HFFc6 (cell line): ENCODE measurements around the gene RMDN2. TPM values are rescaled to one million over a fixed set of nuclear protein-coding genes. Genes with fewer than 3 reads are reported as not detected.

Experiments
- DNase-seq: peaks from one replicate; pipeline ENCODE4 v3.0.0-alpha.2; 2018
- H3K27ac Mint-ChIP-seq: 2 replicates; pipeline ENCODE4 v1.8.0; 2020; ENCODE audit warnings: mild to moderate bottlenecking, mixed read lengths
- H3K27me3 Mint-ChIP-seq: 2 replicates; pipeline ENCODE4 v1.8.0; 2021; ENCODE audit warnings: mild to moderate bottlenecking, moderate library complexity, mixed read lengths; ENCODE audit not compliant: insufficient read depth
- H3K36me3 Mint-ChIP-seq: 2 replicates; pipeline ENCODE4 v1.8.0; 2021; ENCODE audit warnings: low read depth, mixed read lengths
- H3K4me1 Mint-ChIP-seq: 2 replicates; pipeline ENCODE4 v1.8.0; 2020; ENCODE audit warnings: low read depth, mixed read lengths
- H3K4me3 Mint-ChIP-seq: 2 replicates; pipeline ENCODE4 v1.8.0; 2020; ENCODE audit warnings: mild to moderate bottlenecking, moderate library complexity, mixed read lengths
- H3K9me3 Mint-ChIP-seq: 2 replicates; pipeline ENCODE4 v1.8.0; 2020; ENCODE audit warnings: mild to moderate bottlenecking, mixed read lengths
- long read RNA-seq: library from polyadenylated mRNA; unstranded; transcript quantifications from one replicate; pipeline ENCODE4 v2.0.0, GENCODE V29; 2019
- total RNA-seq, 6 experiments: library from RNA; stranded (reverse); fragmentation: NEBNext Ultra II Directional; extraction: Animal tissue kit (Norgen Biotek cat#: 25700); gene quantifications; 2 replicates in 1 of 6; 3 replicates in 5 of 6; pipeline ENCODE4 v1.2.3, GENCODE V29; 2021
- TF ChIP-seq, protein P1 (sequence below): fragments of 200-600 bp; sonication (generic); IDR thresholded peaks from 2 replicates; pipeline ENCODE4 v1.5.0; 2021; ENCODE audit warnings: antibody characterized with exemption, mild to moderate bottlenecking

Gene RMDN2
- total RNA-seq, result 1 to 10 TPM; 2.6 to 6.7 (median 3.4) TPM
- long read RNA-seq, partial matches to known transcripts, result 2 of 7 reads
- long read RNA-seq, other reads (novel, unspliced or antisense), result 1 of 7 reads

DNA sequence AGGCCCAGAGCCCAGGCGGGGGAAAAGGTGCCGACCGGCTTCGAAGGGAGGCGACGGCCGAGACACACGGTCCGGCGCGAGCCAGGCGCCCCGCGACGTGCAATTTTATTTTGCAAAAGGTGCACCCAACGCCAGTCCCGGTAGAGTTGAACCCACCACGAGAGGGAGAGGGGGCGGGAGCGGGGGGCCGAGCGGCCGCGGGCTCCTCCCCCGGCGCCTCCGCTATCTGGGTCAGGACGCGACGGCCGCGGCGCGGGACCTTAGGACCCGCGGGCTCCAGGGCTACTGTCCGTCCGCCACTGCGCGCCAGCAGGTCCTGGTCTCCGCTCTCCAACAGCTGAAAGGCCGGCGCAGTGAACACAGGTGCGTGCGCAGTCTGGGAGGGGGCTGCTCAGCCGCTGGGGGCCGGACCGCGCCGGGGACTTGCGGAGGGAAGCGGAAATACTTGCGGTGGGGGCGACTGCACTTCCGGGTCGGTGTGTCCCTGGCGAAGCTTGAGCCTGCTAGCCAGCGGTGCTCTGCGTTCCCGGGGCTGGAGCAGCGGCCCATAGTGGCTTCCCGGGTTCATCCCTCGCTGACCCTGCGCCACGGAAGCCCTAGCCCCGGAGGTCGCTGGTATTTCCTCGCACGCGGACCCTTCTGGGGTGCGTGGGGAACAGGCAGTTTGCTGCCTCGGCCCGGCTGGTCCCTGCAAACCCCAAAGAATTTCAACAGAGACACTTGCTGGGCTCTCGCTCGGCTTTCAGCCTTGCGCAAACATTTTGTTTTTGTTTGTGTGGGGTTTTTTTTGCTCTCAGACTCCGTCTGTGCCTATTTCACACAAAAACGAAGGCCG, at the start of gene RMDN2:
RMDN2 (plus strand) TSS at position 225 of the 835 bp plus-strand sequence. CDS start 3,991 bp downstream, outside the sequence.
- peak; percentile 91 for DNase-seq
- TF ChIP-seq, protein P1, sequence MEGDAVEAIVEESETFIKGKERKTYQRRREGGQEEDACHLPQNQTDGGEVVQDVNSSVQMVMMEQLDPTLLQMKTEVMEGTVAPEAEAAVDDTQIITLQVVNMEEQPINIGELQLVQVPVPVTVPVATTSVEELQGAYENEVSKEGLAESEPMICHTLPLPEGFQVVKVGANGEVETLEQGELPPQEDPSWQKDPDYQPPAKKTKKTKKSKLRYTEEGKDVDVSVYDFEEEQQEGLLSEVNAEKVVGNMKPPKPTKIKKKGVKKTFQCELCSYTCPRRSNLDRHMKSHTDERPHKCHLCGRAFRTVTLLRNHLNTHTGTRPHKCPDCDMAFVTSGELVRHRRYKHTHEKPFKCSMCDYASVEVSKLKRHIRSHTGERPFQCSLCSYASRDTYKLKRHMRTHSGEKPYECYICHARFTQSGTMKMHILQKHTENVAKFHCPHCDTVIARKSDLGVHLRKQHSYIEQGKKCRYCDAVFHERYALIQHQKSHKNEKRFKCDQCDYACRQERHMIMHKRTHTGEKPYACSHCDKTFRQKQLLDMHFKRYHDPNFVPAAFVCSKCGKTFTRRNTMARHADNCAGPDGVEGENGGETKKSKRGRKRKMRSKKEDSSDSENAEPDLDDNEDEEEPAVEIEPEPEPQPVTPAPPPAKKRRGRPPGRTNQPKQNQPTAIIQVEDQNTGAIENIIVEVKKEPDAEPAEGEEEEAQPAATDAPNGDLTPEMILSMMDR, result no peak

DNA sequence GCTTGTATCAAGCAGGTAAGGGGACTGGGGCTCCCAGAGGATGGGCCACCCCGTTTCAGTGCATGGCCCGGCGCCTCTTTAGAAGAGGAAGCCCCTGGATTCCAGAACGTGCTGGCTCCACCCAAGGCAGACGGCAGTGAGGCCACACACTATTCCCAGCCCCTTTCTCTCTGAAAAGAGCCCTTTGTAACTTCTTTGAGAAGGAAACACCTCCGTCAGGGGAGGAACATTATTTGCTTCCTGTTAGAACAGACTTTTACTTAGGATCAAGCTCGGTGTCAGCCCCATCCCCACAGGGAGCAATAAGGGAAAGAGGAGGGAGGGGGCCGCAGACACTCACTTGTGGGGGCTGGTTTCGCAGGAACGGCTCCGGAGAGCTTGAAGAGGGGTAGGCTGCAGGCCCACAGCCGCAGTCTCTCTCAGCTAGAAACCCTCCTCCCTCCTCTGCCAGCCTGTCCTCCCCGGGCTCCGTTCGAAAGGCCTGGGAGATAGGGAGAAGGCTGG, 49.6 kb upstream of the RMDN2 start:
- H3K27ac Mint-ChIP-seq, result no peak overlapping the region
- no peaks in the 10 kb centered on the region for H3K9me3 Mint-ChIP-seq
- TF ChIP-seq, protein P1, result no peak
- no peak overlapping the region for H3K4me3 Mint-ChIP-seq
- no peaks in the 10 kb centered on the region for H3K36me3 Mint-ChIP-seq
- no peaks in the 10 kb centered on the region; the same call in none of the 2 replicates for H3K27me3 Mint-ChIP-seq
- H3K4me1 Mint-ChIP-seq, result peaks cover 35% of the 10 kb centered on the region
- DNase-seq, result no peak

More for the DNA sequence above, at the start of gene RMDN2:
- Mint-ChIP-seq H3K27ac (peak within 1 kb of the TSS; percentile 86), H3K4me3 (peak within 1 kb of the TSS; percentile 88), H3K27me3 (peaks cover 3% of the 10 kb centered on the region), H3K9me3 (no peaks in the 10 kb centered on the region), H3K36me3 (no peaks in the 10 kb centered on the region), H3K4me1 (peaks cover 19% of the 10 kb centered on the region)

- H3K27ac Mint-ChIP-seq, result no peak overlapping the region
- H3K27me3 Mint-ChIP-seq, result no peaks in the 10 kb centered on the region; the same call in none of the 2 replicates
- DNase-seq, result no peak
- H3K4me1 Mint-ChIP-seq, result peaks cover 28% of the 10 kb centered on the region
- no peaks in the 10 kb centered on the region for H3K36me3 Mint-ChIP-seq
- TF ChIP-seq, protein P1, result no peak
- no peak overlapping the region for H3K4me3 Mint-ChIP-seq
- H3K9me3 Mint-ChIP-seq, result no peaks in the 10 kb centered on the region
Observed at GRCh38 chr2:37876227-37876626, 48.9 kb upstream of the RMDN2 start.

- no peaks in the 10 kb centered on the region for H3K9me3 Mint-ChIP-seq
- peaks cover 13% of the 10 kb centered on the region for H3K4me1 Mint-ChIP-seq
- H3K27me3 Mint-ChIP-seq, result no peaks in the 10 kb centered on the region; the same call in none of the 2 replicates
- peak overlapping the region; percentile 58 for H3K4me3 Mint-ChIP-seq
- DNase-seq, result peak; percentile 67
- TF ChIP-seq, protein P1, result peak; percentile 91
- no peaks in the 10 kb centered on the region for H3K36me3 Mint-ChIP-seq
- H3K27ac Mint-ChIP-seq, result no peak overlapping the region
Observed at GRCh38 chr2:37877457-37878315, 47.4 kb upstream of the RMDN2 start.

DNA sequence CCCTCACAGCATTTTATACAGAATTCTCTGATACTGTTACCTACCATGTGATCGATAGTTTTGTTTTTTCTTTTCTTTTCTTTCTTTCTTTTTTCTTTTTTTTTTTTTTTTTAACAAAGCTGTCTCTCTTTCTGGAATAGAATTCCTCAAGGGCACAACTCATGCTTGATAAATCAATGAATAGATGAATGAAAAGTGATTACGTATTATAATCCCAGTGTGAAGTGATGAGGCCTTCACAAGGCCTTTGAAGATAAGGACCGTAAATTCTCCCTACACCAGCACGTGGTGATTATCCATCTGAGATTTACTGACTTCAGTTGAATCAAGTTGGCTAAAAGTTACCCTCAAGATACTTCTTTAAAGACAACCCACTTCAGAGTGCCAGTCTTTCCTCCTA, 46.6 kb upstream of the RMDN2 start:
- H3K27me3 Mint-ChIP-seq, result no peaks in the 10 kb centered on the region; the same call in none of the 2 replicates
- DNase-seq, result no peak
- no peak overlapping the region for H3K27ac Mint-ChIP-seq
- TF ChIP-seq, protein P1, result no peak
- no peaks in the 10 kb centered on the region for H3K36me3 Mint-ChIP-seq
- peaks cover 7% of the 10 kb centered on the region for H3K4me1 Mint-ChIP-seq
- no peaks in the 10 kb centered on the region for H3K9me3 Mint-ChIP-seq
- H3K4me3 Mint-ChIP-seq, result no peak overlapping the region
